Activated CD4-positive, alpha-beta memory T cell treated with anti-CD3 and anti-CD28 coated beads, Interleukin-2, amount 10 ng/mL, durations not matched to agents 7 days and 5 days (primary cell): ENCODE data around the gene CTDSP1. TPM values are rescaled to one million over a fixed set of nuclear protein-coding genes. Genes with fewer than 3 reads are reported as not detected.

Source experiments
- CTCF ChIA-PET: fragments of 350-600 bp; sonication (Branson Sonifier 250); formaldehyde crosslinking; loops from one replicate; lab custom pipeline; 2021; ENCODE audit warnings: antibody characterized with exemption, inconsistent platforms; lab: Charles Lee
- POLR2A ChIA-PET: fragments of 350-600 bp; sonication (Branson Sonifier 250); formaldehyde crosslinking; loops from one replicate; lab custom pipeline; 2021; ENCODE audit warnings: antibody characterized with exemption; lab: Charles Lee
- DNase-seq: peaks from one replicate; pipeline ENCODE4 v3.0.0-alpha.2; 2020
- H3K27ac Mint-ChIP-seq: one replicate; pipeline ENCODE4 v1.8.0; 2021; ENCODE audit warnings: mild to moderate bottlenecking, mixed read lengths
- H3K27me3 Mint-ChIP-seq: one replicate; pipeline ENCODE4 v1.8.0; 2021; ENCODE audit warnings: mixed read lengths
- H3K36me3 Mint-ChIP-seq: one replicate; pipeline ENCODE4 v1.8.0; 2021; ENCODE audit warnings: low read depth, mixed read lengths
- H3K4me1 Mint-ChIP-seq: one replicate; pipeline ENCODE4 v1.8.0; 2021; ENCODE audit warnings: mixed read lengths
- H3K4me3 Mint-ChIP-seq: one replicate; pipeline ENCODE4 v1.8.0; 2021; ENCODE audit warnings: mild to moderate bottlenecking, mixed read lengths
- H3K9me3 Mint-ChIP-seq: one replicate; pipeline ENCODE4 v1.8.0; 2021; ENCODE audit warnings: mixed read lengths
- total RNA-seq, 2 experiments: library from RNA; stranded (reverse); gene quantifications; one replicate each; pipeline ENCODE4 v1.2.3, GENCODE V29; 2021

CTDSP1 gene
- total RNA-seq, 2 experiments from 2014 or later: 203 to 205 TPM

- H3K36me3 Mint-ChIP-seq: no peaks in the 10 kb centered on the region
- H3K27me3 Mint-ChIP-seq: peaks cover 13% of the 10 kb centered on the region
- H3K4me3 Mint-ChIP-seq: no peak overlapping the region
- CTCF ChIA-PET: interaction anchor here (0.8 to 1.2 kb wide), 3 partner anchors 9 to 30 kb away, joined by 3 to 4 read pairs (median 3); partner anchors contain the start of gene CATIP
- no peak for DNase-seq
- no peak overlapping the region for H3K27ac Mint-ChIP-seq
- peaks cover 4% of the 10 kb centered on the region for H3K4me1 Mint-ChIP-seq
- no peaks in the 10 kb centered on the region for H3K9me3 Mint-ChIP-seq
- POLR2A ChIA-PET: interaction anchor here (2.0 kb wide), 1 partner anchor 100 kb away, joined by 4 read pairs; no protein-coding TSS in a partner anchor
These were observed 12.9 kb upstream of the CTDSP1 start for GRCh38 chr2:218386505-218387368.

GRCh38 chr2:218387369-218388194 is 12.1 kb upstream of the CTDSP1 start:
- CTCF ChIA-PET: interaction anchor here (1.0 kb wide), 1 partner anchor 29 kb away, joined by 3 read pairs; no protein-coding TSS in a partner anchor
- H3K36me3 Mint-ChIP-seq: no peaks in the 10 kb centered on the region

GRCh38 chr2:218389333-218390150 is 10.1 kb upstream of the CTDSP1 start:
- Mint-ChIP-seq H3K27ac (no peak overlapping the region), H3K36me3 (no peaks in the 10 kb centered on the region), H3K4me1 (peaks cover 17% of the 10 kb centered on the region), H3K4me3 (no peak overlapping the region), H3K9me3 (no peaks in the 10 kb centered on the region), H3K27me3 (peaks cover 13% of the 10 kb centered on the region)
- ChIA-PET CTCF (no interaction called here), POLR2A (interaction anchor here (1.0 kb wide), 1 partner anchor 9 kb away, joined by 3 read pairs; no protein-coding TSS in a partner anchor)
- DNase-seq: no peak

More at GRCh38 chr2:218387369-218388194, 12.1 kb upstream of the CTDSP1 start:
- H3K9me3 Mint-ChIP-seq: no peaks in the 10 kb centered on the region
- H3K4me3 Mint-ChIP-seq: no peak overlapping the region
- DNase-seq: no peak
- H3K4me1 Mint-ChIP-seq: peaks cover 4% of the 10 kb centered on the region
- no peak overlapping the region for H3K27ac Mint-ChIP-seq
- H3K27me3 Mint-ChIP-seq: peaks cover 13% of the 10 kb centered on the region
- POLR2A ChIA-PET: interaction anchor here (0.7 kb wide), 1 partner anchor 9 kb away, joined by 3 read pairs; no protein-coding TSS in a partner anchor

- ChIA-PET POLR2A (no interaction called here), CTCF (interaction anchor here (1.5 kb wide), 1 partner anchor 118 kb away, joined by 3 read pairs; no protein-coding TSS in a partner anchor)
- H3K27me3 Mint-ChIP-seq: peaks cover 10% of the 10 kb centered on the region
- H3K27ac Mint-ChIP-seq: no peak overlapping the region
- no peaks in the 10 kb centered on the region for H3K36me3 Mint-ChIP-seq
- no peak for DNase-seq
- no peaks in the 10 kb centered on the region for H3K9me3 Mint-ChIP-seq
- H3K4me3 Mint-ChIP-seq: no peak overlapping the region
- H3K4me1 Mint-ChIP-seq: peaks cover 29% of the 10 kb centered on the region
These were observed 8.5 kb upstream of the CTDSP1 start for GRCh38 chr2:218391202-218391601.

- H3K36me3 Mint-ChIP-seq: no peaks in the 10 kb centered on the region
- ChIA-PET CTCF (interaction anchor here (1.5 to 4.0 kb wide), 3 partner anchors 36 to 119 kb away, joined by 3 to 33 read pairs (median 13); partner anchors contain the start of gene CATIP), POLR2A (interaction anchor here (0.8 kb wide), 1 partner anchor 76 kb away, joined by 3 read pairs; no protein-coding TSS in a partner anchor)
- H3K9me3 Mint-ChIP-seq: no peaks in the 10 kb centered on the region
- no peaks in the 10 kb centered on the region for H3K27me3 Mint-ChIP-seq
- H3K27ac Mint-ChIP-seq: no peak overlapping the region
- H3K4me3 Mint-ChIP-seq: no peak overlapping the region
- DNase-seq: no peak
- peaks cover 29% of the 10 kb centered on the region for H3K4me1 Mint-ChIP-seq
These were observed 7.2 kb upstream of the CTDSP1 start for GRCh38 chr2:218392459-218392858.

- H3K4me3 Mint-ChIP-seq: no peak overlapping the region
- H3K27ac Mint-ChIP-seq: no peak overlapping the region
- no peaks in the 10 kb centered on the region for H3K9me3 Mint-ChIP-seq
- H3K36me3 Mint-ChIP-seq: peaks cover 4% of the 10 kb centered on the region
- peaks cover 33% of the 10 kb centered on the region for H3K4me1 Mint-ChIP-seq
- DNase-seq: no peak
- POLR2A ChIA-PET: interaction anchor here (0.8 to 5.6 kb wide), 3 partner anchors 10 to 76 kb away, joined by 3 to 71 read pairs (median 5); no protein-coding TSS in a partner anchor
- CTCF ChIA-PET: interaction anchor here (0.7 to 4.0 kb wide), 9 partner anchors 11 to 317 kb away, joined by 3 to 33 read pairs (median 4); partner anchors contain the start of genes CATIP, SLC11A1 and TTLL4
- no peaks in the 10 kb centered on the region for H3K27me3 Mint-ChIP-seq
These were observed 6.7 kb upstream of the CTDSP1 start for GRCh38 chr2:218392891-218393462.

GRCh38 chr2:218393750-218394290 is 5.8 kb upstream of the CTDSP1 start:
- CTCF ChIA-PET: interaction anchor here (0.7 to 4.0 kb wide), 12 partner anchors 12 to 316 kb away, joined by 3 to 33 read pairs (median 4); partner anchors contain the start of genes CATIP, SLC11A1 and TTLL4
- peaks cover 34% of the 10 kb centered on the region for H3K4me1 Mint-ChIP-seq
- no peak overlapping the region for H3K27ac Mint-ChIP-seq
- DNase-seq: peak; percentile 39
- no peaks in the 10 kb centered on the region for H3K9me3 Mint-ChIP-seq
- POLR2A ChIA-PET: interaction anchor here (1.1 to 5.6 kb wide), 4 partner anchors 10 to 107 kb away, joined by 3 to 71 read pairs (median 15); no protein-coding TSS in a partner anchor
- H3K36me3 Mint-ChIP-seq: peaks cover 5% of the 10 kb centered on the region
- H3K27me3 Mint-ChIP-seq: no peaks in the 10 kb centered on the region
- no peak overlapping the region for H3K4me3 Mint-ChIP-seq

GRCh38 chr2:218394298-218395089 is 5.2 kb upstream of the CTDSP1 start:
- peak; percentile 39 for DNase-seq
- ChIA-PET POLR2A (interaction anchor here (1.1 to 5.6 kb wide), 5 partner anchors 11 to 109 kb away, joined by 3 to 71 read pairs (median 25); no protein-coding TSS in a partner anchor), CTCF (interaction anchor here (0.8 to 4.0 kb wide), 12 partner anchors 11 to 123 kb away, joined by 3 to 33 read pairs (median 6); partner anchors contain the start of genes CATIP and TMBIM1)
- Mint-ChIP-seq H3K9me3 (no peaks in the 10 kb centered on the region), H3K27me3 (no peaks in the 10 kb centered on the region), H3K27ac (peak overlapping the region; percentile 21), H3K36me3 (peaks cover 5% of the 10 kb centered on the region), H3K4me1 (peaks cover 34% of the 10 kb centered on the region), H3K4me3 (no peak overlapping the region)

GRCh38 chr2:218395090-218395444 is 4.6 kb upstream of the CTDSP1 start:
- no peaks in the 10 kb centered on the region for H3K9me3 Mint-ChIP-seq
- CTCF ChIA-PET: interaction anchor here (1.2 to 4.0 kb wide), 6 partner anchors 11 to 110 kb away, joined by 3 to 33 read pairs (median 24); partner anchors contain the start of genes CATIP and TMBIM1
- POLR2A ChIA-PET: interaction anchor here (3.5 to 5.6 kb wide), 3 partner anchors 12 to 109 kb away, joined by 25 to 71 read pairs (median 71); no protein-coding TSS in a partner anchor
- peak overlapping the region; percentile 19 for H3K27ac Mint-ChIP-seq
- H3K4me1 Mint-ChIP-seq: peaks cover 34% of the 10 kb centered on the region
- no peak for DNase-seq
- H3K4me3 Mint-ChIP-seq: no peak overlapping the region
- no peaks in the 10 kb centered on the region for H3K27me3 Mint-ChIP-seq
- peaks cover 5% of the 10 kb centered on the region for H3K36me3 Mint-ChIP-seq

- Mint-ChIP-seq H3K27me3 (no peaks in the 10 kb centered on the region), H3K4me3 (peak overlapping the region; percentile 83), H3K27ac (peak overlapping the region; percentile 93), H3K4me1 (peaks cover 34% of the 10 kb centered on the region), H3K36me3 (peaks cover 8% of the 10 kb centered on the region), H3K9me3 (no peaks in the 10 kb centered on the region)
- ChIA-PET CTCF (interaction anchor here (1.0 to 4.0 kb wide), 11 partner anchors 10 to 265 kb away, joined by 4 to 33 read pairs (median 16); partner anchors contain the start of genes AAMP, CATIP, PNKD and TMBIM1), POLR2A (interaction anchor here (1.2 to 5.6 kb wide), 9 partner anchors 11 to 264 kb away, joined by 3 to 71 read pairs (median 19); partner anchors contain the start of genes AAMP, BCS1L, PNKD and ZNF142)
- DNase-seq: peak; percentile 25
These were observed 4.2 kb upstream of the CTDSP1 start for GRCh38 chr2:218395456-218395825.
